Stimulated activated CD4-positive, alpha-beta T cell treated with anti-CD3 and anti-CD28 coated beads, Interleukin-4, amount 100 ng/mL, for 4 hours (primary cell): ENCODE data around the gene SPOCK2.
A peak's percentile ranks its signal among the peaks of the same experiment; 100 is the strongest.

Experiments used
- DNase-seq, 2 experiments: peaks; one replicate each; pipeline ENCODE4 v3.0.0-alpha.2; 2020

SPOCK2 gene

GRCh38 chr10:72107325-72108003, 19.1 kb upstream of the SPOCK2 start:
- no peak for DNase-seq

GRCh38 chr10:72106896-72107295, 18.5 kb upstream of the SPOCK2 start:
- no peak for DNase-seq

GRCh38 chr10:72106154-72106849, 18.0 kb upstream of the SPOCK2 start:
- no peak for DNase-seq

- no peak for DNase-seq
These were observed 17.4 kb upstream of the SPOCK2 start for GRCh38 chr10:72105710-72106109.

GRCh38 chr10:72105098-72105475, 16.7 kb upstream of the SPOCK2 start:
- DNase-seq, result no peak

- DNase-seq, result no peak
These were observed 16.2 kb upstream of the SPOCK2 start for GRCh38 chr10:72104472-72105097.

GRCh38 chr10:72099600-72099921, 11.2 kb upstream of the SPOCK2 start:
- DNase-seq, result no peak

- no peak for DNase-seq
These were observed 10.7 kb upstream of the SPOCK2 start for GRCh38 chr10:72098836-72099599.

- no peak for DNase-seq
These were observed 10.0 kb upstream of the SPOCK2 start for GRCh38 chr10:72098301-72098835.

GRCh38 chr10:72097448-72098300, 9.3 kb upstream of the SPOCK2 start:
- DNase-seq, result no peak

- no peak for DNase-seq
These were observed 8.0 kb upstream of the SPOCK2 start for GRCh38 chr10:72096115-72097000.

- DNase-seq, result no peak
These were observed 6.8 kb upstream of the SPOCK2 start for GRCh38 chr10:72095195-72095594.

- DNase-seq, result no peak
These were observed 6.2 kb upstream of the SPOCK2 start for GRCh38 chr10:72094574-72094973.

- DNase-seq, result no peak
These were observed 5.1 kb upstream of the SPOCK2 start for GRCh38 chr10:72093450-72093849.

- DNase-seq, result no peak
These were observed 4.6 kb upstream of the SPOCK2 start for GRCh38 chr10:72092987-72093386.

- DNase-seq, result no peak
These were observed 4.0 kb upstream of the SPOCK2 start for GRCh38 chr10:72092171-72092924.

- no peak for DNase-seq
These were observed 2.0 kb upstream of the SPOCK2 start for GRCh38 chr10:72090326-72090725.

GRCh38 chr10:72089618-72090017, 1.3 kb upstream of the SPOCK2 start:
- DNase-seq, result no peak

- peak; percentile 32 to 45 for DNase-seq
These were observed 681 bp upstream of the SPOCK2 start for GRCh38 chr10:72088889-72089575.
